ENCODE data around the gene CACNA1B.

GRCh38 chr9:138007918-138008841 is 130.6 kb downstream of the CACNA1B start:
- no peak for TF ChIP-seq CTCF (IDR thresholded peaks at IDR 0.05; ENCODE audit: insufficient read depth, low read length)
- no peak for TF ChIP-seq POLR2AphosphoS5 (IDR thresholded peaks at IDR 0.05; ENCODE audit: low read depth)
- no peak for TF ChIP-seq SPI1 (IDR thresholded peaks at IDR 0.05; ENCODE audit: borderline replicate concordance, low read depth)
- no peak for TF ChIP-seq GABPA (IDR thresholded peaks at IDR 0.05; ENCODE audit: low read depth)
- no peak for TF ChIP-seq REST (IDR thresholded peaks at IDR 0.05; ENCODE audit: insufficient replicate concordance, low read depth)
